Measurements from ENCODE around the gene PLA2G15.

- TF ChIP-seq CTCF (IDR thresholded peaks at IDR 0.05; ENCODE audit: insufficient read depth, low read length) (no peak), REST (IDR thresholded peaks at IDR 0.05; ENCODE audit: insufficient replicate concordance, low read depth) (no peak), POLR2AphosphoS5 (IDR thresholded peaks at IDR 0.05; ENCODE audit: low read depth) (no peak)
Measured at GRCh38 chr16:68292425-68292824, 47.3 kb downstream of the PLA2G15 start.
